Fibroblast of skin of back (primary cell): ENCODE results near the gene ISG20L2.

Source experiments
- DNase-seq: peaks from one replicate; pipeline ENCODE4 v3.0.0-alpha.2; 2013

ISG20L2 gene

DNA sequence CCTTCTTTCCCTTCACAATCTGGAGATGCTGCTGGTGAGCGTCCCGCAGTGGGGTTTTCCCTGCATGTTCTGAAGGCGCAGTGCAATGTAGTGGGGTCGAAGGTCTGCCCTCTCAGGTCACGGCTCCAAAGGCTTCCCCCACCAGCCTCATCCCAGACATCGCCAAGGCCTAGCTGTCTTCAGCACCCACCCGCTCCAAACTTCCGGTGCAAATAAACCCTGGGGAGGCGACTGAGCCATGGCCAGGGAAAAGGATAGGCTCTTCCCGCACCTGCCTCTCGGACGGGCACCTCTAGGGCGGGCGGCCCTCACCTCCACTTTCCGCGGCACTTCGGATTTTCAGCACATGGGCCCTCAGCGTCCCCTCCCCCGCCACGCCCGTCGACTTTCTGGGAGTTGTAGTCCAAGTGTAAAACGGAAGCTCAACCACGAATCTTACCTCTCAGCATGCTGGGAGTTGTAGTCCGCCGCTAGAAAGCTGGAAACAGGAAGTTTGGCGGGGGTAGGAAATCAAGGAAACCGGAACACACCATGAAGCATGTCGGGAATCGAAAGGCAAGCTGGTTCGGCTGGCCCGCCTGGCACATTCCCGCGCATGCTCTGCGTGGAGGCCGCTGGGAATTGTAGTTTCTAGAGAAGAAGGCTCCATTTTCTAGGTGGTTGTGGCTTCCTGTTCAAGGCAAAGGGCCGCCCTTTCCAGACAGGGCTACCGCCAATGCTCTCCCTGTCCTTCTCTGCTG lies 12.3 kb upstream of the ISG20L2 start, which contains the start of gene MRPL24:
Gene MRPL24, minus strand, starts transcription at position 348 of the 740 bp plus-strand sequence. CDS start 2,384 bp downstream, outside the sequence.
- DNase-seq = peak; percentile 100

DNA sequence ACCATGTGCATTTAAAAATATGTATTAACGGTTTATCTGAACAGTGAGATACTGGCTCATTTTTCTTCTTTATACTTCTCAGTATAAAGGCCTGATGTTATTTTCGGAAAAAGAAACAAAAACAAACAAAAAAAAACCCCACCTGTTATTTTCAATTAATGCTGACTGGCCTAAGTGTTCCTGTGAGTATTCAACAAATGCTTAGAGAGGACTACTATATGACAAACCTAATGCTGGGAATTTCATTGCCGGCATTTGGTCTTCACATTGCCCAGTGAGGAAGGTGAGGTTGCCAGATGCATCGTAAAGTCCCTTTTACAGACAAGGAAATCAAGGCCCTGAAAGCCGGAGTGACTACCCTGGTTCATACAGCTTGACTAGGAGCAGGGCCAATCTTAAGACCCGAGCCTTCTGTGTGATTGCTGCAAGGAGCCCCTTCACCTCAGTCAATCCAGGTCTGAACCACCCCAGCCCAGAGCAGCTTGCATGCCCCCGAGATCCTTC lies 11.7 kb upstream of the ISG20L2 start:
- DNase-seq = no peak

DNA sequence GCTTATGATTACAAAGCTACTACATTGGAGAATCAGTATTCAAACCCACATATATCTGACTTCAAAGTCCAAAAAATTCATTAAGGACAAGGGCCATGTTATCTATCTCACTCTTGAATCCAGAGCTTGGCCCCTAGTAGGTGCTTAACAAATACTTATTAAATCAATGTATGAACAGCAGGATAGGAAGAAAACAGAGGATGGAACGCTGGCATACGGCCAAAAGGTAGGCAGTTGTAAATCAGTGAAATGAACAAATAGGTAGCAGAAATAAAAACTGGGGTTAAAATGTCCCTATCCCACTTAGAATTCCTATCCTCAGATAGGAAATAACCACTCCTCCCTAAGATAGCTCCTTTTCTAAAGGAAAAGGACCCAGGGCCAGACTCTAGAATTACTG lies 10.3 kb upstream of the ISG20L2 start:
- no peak for DNase-seq

DNA sequence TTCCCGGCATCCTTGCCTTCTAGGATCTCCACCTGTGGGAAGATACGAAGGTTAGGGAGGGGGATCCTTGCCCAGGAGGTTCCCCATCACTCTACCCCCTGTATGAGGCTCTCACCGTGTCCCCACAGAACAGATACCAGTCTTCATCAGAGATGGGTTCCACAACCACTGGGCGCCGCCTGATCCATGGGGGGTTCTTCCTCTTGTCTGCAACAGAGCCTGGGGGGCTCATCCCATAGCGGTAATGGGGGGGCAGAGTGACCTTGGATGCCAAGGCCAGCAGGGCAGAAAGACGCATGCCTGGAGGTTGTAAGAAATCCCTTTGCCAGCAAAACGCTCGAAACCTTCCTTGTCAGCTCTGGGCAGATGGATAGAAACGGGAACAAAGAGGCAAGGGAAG lies 9.8 kb upstream of the ISG20L2 start:
- DNase-seq = no peak

DNA sequence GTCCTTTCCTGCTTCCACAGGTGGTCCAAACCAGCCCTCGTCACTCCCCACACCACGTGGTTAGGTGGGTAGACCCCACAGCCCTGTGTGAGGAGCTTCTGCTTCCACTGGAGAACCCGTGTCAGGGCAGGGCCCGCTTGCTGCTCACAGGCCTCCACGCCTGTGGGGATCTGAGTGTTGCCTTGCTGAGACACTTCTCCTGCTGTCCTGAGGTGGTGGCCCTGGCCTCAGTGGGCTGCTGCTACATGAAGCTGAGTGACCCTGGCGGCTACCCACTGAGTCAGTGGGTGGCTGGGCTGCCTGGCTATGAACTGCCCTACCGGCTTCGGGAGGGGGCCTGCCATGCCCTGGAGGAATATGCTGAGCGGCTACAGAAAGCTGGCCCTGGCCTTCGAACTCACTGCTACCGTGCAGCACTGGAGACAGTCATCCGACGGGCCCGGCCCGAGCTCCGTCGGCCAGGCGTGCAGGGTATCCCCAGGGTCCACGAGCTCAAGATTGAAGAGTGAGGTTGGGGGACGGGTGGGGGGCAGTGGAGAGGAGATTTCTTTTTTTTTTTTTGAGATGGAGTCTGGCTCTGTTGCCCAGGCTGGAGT lies 5.5 kb upstream of the ISG20L2 start:
- no peak for DNase-seq

DNA sequence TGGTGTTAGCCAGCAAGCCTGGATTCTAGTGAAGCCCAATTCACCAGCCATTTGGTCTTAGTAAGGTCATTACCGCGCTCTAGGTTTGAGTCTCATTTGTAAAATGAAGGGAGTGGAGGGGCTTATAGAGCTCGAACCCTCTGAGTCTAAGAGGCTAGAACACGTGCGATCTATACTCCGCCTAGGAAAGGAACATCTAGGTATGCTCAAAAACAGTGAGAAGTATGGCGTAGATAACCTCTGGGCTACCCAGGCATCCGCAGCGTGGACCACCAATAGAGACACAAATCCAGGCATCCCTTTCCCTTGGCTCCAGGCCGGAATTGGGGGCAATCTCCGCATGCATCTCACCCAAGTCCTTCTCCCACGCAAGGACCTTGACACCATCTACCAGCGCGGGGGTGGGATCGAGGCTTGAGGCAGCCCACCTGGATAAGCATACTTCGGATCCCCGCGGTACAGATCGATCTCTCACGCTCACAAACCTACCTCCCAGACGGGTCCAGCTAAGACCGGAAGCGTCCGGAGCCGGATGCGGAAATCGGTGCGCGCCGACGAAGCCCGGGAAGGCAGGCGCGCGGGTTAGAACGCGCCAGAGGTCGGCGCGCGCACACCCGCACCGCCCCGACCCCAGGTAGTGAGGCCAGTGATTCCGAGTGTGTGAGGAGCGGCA lies 504 bp downstream of the ISG20L2 start, which contains the start of gene METTL25B:
Gene METTL25B, plus strand, starts transcription at position 544 of the 673 bp plus-strand sequence. CDS start 636 bp downstream, outside the sequence.
- DNase-seq = peak; percentile 83

DNA sequence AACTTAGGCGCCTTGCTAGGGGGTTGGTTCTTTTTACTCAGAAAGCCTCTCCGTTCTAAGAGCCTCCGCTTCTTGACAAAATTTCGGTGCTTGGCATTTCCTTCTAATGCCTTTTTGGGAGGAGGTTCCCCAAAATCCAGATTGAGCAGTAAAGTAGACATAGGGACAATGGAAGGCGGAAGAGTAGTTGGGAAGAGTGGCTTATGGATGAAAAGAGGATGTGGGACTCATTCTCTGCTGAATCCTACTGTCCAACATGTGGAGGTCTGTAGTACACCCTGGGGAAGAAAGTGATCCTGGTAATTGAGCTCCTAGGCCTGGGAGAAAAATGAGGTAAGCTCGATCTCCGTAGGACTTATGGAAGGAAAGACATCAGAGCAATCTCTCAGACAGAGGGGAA lies 1.1 kb downstream of the ISG20L2 start:
- DNase-seq = no peak

DNA sequence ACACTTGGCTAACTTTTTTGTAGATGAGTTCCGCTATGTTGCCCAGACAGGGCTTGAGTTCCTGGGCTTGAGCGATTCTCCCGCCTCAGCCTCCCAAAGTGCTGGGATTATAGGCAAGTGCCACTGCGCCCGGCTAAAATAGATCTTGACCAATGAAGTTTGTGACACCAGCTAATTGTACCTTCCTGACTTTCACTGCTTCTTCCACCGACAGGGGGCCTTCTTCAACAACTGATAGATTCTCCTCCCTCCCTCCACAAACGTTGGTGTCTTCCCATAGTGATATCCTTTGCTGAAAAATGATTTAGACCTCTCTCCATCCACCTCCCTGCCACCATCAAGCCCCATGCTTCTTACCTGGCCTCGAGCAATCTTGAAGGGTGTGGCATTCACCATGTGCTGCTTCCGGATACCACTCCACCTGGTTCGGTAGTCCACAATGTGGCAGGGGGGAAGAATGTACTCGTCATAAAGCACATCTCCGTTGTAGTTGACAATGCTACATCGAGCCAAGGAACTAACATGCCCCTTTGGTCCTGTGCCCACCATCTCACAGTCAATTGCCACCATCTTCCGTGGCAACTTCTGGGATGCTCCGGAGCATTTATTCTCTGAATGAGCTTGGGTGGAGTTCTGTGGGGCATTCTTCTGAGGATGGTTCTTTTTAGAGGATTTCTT lies 1.9 kb downstream of the ISG20L2 start:
- peak; percentile 75 for DNase-seq

DNA sequence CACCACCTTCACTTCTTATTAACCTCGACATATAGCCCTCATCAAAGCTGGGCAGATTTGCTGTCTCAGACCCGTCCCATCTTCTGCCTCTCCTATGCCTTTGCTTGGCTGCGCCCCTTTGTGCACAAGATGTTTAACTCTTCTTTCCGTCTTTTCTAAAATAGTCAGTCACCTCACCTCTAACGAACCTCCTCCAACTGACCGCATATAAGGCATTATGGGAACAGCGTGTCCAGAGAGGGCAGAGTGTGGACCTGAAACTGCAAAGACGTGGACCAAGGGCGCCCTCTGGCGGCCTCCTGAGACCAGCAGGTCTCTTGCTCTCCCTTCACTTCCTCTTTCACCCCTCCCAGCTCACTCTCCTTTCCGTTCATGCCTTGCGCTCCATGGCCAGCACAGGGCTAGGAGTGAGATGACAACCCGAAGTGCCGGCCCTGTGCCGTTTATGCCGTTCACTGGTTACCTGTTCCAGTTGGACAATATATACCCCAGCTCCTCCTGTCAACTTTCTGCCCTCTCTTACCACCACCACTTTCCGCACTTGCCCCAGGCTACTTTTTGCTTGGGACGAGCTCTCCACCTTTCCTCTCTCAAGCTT lies 2.8 kb downstream of the ISG20L2 start:
- DNase-seq = peak; percentile 80

DNA sequence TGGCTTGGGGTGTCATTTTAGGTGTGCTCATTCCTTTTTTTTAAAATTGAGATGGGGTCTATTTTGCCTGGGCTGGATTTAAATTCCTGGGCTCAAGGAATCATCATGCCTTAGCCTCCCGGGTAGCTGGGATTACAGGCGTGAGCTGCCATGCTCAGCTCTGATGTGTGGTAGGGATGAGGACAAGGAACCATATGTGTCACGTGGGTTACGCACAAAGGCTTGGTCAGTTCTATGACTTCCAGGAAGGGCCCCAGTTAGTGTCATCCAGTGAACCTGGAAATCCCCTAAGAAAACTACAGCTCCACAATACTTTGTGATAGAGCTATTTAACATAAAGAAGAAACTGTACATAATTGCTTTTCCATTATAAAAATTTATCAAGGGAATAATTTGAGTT lies 7.0 kb downstream of the ISG20L2 start:
- DNase-seq = no peak

DNA sequence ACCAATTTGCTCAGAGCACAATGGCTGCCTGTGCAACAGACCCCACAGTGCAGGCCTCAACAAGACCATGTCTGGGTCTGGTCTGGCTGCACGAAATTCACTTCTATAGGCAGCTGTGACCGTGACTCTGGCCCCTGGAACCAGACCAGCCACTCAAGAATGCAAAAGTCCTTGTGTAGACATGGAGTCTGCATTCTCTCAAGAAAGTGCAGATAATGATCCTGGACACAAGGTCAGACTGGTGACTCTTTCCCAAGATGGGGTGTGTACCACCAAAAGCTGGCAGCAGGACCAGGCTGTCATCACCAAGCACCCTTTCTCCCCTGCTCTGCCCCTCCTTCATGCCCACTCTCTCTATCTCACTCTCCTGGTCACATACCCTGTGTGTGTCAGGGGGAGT lies 7.4 kb downstream of the ISG20L2 start:
- DNase-seq = no peak

DNA sequence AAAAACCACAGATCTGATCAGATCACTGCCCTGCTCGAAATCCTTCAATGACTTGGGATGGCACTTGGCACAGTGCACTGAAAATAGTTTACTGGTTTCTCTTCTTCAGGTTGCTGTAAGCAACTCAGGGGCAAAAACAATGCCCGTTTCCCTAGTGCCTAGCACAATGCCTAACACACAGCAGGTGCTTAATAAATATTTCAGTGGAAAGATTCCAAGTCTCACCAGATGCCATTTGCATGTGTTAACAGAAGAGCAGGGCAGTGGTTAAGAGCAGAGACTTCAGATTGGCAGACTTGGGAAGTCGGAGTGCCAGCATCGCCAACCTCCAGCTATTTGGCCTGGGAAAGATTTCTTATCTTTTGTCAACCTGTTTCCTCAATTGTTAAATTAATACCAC lies 11.2 kb downstream of the ISG20L2 start:
- no peak for DNase-seq

DNA sequence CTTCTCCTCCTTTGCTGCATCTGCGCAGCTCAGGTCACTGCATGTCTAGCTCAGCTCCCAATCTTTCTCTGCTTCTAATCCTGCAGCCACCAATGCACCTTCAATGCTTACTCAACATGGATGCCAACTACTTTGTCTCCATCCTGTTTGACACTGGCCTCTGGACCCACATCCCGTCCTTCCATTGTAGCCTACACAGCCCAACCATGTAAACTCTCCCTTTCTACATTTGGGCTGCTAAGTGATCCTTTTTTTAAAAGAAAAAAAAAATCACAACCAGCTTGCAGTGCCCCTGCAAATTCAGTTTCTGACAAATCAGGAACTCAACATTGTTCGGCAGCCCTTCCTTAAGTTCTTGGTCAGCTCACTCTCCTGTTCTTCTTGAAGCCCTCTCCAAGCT lies 13.7 kb downstream of the ISG20L2 start:
- no peak for DNase-seq

DNA sequence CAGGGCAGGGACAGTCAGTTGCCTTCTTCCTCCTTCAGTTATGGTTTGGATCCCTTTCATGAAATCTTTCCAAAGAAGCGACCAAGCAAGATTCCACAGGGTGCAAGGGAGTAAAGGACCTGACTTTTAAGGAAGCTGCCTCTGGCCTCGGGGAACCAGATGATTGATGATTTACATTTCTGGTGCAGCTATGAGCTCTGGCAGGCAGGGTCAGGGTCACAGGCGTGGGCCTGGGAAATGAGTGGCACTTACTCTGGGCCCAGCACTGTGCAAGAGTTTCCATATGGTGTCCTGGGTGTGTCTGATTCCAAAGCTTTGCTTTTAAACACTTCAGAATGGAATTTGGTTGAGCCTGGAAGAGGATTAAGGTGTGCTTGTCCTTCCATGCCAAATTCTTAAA lies 15.9 kb downstream of the ISG20L2 start:
- DNase-seq = no peak

DNA sequence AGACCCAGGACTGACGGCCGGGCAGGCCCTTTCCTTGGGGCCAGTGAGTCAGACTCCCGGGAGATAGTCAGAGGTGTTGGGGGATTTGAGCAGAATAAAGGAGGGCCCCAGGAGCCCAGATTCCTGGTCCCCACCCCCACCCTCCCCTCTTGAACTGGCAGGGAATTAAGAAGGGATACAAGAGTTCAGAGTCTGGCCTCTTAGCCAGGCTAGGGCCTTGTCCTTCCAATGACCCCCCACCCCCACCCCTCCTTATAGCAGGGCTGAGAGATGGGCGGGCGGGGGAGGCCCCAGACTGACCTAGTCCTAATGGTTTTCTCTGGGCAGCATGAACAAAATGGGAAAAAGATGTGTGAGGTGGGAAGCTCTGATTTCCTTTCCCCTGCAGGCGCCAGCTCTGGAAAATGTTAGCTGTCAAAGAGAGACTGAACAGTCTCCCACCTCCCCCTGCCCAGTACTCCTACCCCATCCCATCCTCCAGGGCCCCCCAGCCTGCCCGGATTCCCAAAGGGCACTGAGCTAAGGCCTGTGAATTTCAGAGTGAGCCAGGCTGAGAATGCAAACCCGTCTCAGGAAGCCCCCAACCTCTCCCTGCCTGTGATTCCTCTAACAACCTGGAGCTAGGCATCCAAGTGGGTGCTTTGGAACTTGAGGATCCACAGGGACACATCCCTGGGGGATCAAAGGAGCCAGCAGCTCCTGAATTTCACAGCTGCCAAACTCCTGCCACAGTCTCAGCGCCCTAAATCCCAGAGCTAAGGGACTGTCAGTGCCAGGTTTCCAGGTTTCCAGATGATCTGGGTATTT lies 17.4 kb downstream of the ISG20L2 start:
- no peak for DNase-seq

DNA sequence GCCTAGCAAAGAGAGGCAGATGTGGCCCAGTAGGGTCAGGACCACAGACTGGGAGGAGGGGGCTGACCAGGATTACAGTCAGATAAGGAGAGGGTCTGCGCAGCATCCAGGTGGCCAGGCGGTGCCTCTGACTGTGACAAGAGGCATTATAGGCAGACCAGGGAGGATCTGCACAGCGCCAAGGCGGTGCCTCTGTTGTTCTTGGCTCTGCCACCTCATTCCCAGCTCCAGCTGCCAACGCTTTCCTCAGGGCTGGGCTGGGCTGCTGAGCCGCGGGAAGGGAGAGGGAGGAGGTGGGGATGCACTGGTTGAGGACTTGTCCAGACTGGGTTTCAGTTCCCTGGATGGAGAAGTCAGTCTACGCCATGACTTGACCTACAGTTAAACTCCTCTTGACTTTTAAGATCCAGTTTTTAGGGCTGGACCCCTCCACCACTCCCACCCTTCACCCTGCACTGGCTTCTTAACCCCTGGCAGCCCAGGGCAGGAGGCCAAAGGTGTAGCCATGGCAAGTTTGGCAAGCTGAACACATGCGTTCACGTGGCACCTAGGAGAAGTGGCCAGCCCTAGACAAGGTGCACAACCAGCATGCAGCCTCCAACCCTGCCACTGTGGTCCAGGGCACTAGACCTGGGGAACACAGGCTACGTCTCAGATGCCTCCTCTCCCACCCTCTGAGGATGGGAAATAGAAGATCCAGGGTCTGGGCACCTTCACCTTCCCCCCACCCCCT lies 18.6 kb downstream of the ISG20L2 start:
- peak; percentile 83 for DNase-seq

DNA sequence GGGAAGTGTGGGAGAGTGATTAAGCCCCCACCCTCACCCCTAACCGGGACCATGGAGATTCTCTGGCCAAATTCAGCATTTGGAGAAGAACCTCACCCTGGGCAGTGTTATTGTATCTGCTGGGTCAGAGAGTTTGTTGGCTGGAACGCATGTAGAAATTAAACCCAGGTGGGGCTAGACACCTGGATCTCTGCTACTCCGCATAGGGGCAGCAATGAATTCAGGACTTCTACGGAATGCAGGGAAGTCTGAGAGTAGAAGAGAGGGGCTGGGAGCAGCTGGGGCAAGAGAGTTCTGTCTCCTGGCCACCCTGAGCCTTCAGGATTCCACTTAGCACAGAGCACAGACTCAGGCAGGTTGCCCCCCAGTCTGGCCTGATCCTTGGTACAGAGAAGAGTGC lies 19.5 kb downstream of the ISG20L2 start:
- no peak for DNase-seq

DNA sequence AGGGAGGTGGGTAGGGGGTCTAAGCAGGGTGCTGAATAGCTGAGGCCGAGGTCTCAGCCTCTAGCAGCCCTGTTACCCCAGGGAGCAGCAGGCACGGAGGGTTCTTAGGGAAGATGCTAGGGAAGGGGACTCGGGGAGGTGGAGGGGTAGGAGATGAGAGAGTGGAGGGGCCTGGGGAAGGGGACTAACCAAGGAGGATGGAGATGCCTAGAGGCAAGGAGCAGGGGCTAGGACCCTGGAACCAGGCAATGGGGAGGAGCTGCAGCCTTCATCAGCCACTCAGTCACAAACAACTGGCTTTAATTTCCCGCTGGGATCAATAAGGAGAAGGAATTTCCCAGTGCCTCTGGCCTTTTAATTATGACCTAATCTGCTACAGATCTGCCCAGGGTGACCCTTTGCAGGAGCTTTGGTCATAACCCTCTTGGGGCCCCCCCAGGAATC lies 20.3 kb downstream of the ISG20L2 start:
- DNase-seq = no peak

DNA sequence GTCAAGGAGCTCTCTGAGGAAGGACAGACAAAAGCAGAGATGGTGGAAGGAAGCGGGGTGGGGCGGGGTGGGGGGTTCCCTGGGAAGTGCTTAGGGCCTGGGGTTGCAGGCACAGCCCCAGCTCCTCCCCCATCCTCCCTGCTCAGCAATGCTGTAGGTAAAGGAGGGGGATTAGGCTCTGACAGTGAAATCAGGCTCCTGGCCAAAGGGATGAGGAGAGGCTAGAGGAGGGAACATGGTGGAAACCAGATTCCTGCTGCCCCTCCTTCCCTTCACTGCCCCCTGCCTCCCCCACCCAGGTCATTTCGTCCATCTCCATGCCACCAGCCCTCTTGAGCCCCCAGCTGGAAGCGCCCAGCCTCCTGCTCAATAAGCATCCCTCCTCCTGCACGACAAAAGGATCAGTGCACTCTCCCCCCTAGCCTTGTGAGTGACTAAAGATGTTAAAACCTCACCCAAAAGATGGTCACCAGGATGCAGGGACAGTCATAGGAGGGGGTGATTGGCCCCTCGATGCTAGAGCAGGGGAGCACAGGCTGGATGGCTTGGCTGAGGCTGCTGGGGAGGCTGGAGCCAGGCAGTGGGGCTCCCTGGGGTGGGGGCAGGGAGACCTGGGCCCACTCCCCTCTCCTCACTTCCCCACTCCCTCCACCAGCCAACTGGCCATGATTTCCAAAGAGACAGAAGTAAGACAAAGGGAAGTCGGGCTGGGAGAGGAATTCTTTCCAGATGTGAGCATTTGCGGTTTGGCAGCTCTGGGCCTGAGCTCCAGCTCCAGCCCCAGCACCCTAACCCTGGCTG lies 20.9 kb downstream of the ISG20L2 start:
- peak; percentile 66 for DNase-seq
